ENCODE measurements around the gene PSME3IP1. TPM values are rescaled to one million over a fixed set of nuclear protein-coding genes. Genes with fewer than 3 reads are reported as not detected.

PSME3IP1 gene
- total and polyA plus RNA-seq, 7 experiments from 2014 or later, result 76.3 to 159 (median 140) TPM

GRCh38 chr16:57123216-57123973, 62.4 kb downstream of the PSME3IP1 start:
- no peaks in the 10 kb centered on the region for H3K27me3 Mint-ChIP-seq
- no peaks in the 10 kb centered on the region for H3K36me3 ChIP-seq (ENCODE audit: control insufficient read depth in 2 of 3, insufficient read depth in 3 of 3, low read length in 3 of 3)
- peak overlapping the region; percentile 77 to 97 (median 94) for H3K27ac Mint-ChIP-seq
- ChIA-PET POLR2A (interaction anchor here (0.6 to 1.2 kb wide), 3 partner anchors 13 to 63 kb away, joined by 3 read pairs; partner anchors contain the start of genes PSME3IP1 and RSPRY1), CTCF (interaction anchor here (0.8 kb wide), 1 partner anchor 158 kb away, joined by 3 read pairs; no protein-coding TSS in a partner anchor)
- no peak for DNase-seq
- H3K4me1 Mint-ChIP-seq, result peaks cover 36 to 56% (median 52%) of the 10 kb centered on the region in 7 donors
- no peaks in the 10 kb centered on the region for H3K9me3 ChIP-seq (ENCODE audit: control insufficient read depth in 2 of 3, low read length in 3 of 3)
- ATAC-seq, result no peak
- no peak overlapping the region for H3K4me3 ChIP-seq (ENCODE audit: low read length)
- H3K36me3 Mint-ChIP-seq, result peaks cover 0 to 3% (median 0%) of the 10 kb centered on the region in 5 donors
- peaks cover 33 to 43% of the 10 kb centered on the region in 2 donors for H3K4me1 ChIP-seq (ENCODE audit: control insufficient read depth in 2 of 2, insufficient read depth in 2 of 2, low read length in 2 of 2)
- peak overlapping the region; percentile 48 for H3K27ac ChIP-seq (ENCODE audit: low read depth, low read length)
- H3K27me3 ChIP-seq (ENCODE audit: control insufficient read depth in 2 of 2, insufficient read depth in 2 of 2, low read length in 2 of 2), result no peaks in the 10 kb centered on the region
- intact Hi-C loops (cut with micrococcal nuclease), result no loop called here
- no peaks in the 10 kb centered on the region for H3K9me3 Mint-ChIP-seq
- H3K4me3 Mint-ChIP-seq, result peak overlapping the region in 9 of 10 donors; percentile 43 to 93 (median 64)

GRCh38 chr16:57118461-57119084, 67.3 kb downstream of the PSME3IP1 start:
- Mint-ChIP-seq H3K27ac (no peak overlapping the region), H3K9me3 (no peaks in the 10 kb centered on the region), H3K4me3 (no peak overlapping the region), H3K4me1 (peaks cover 3 to 10% (median 8%) of the 10 kb centered on the region in 7 donors), H3K27me3 (no peaks in the 10 kb centered on the region), H3K36me3 (peaks cover 0 to 5% (median 3%) of the 10 kb centered on the region in 5 donors)
- Histone ChIP-seq H3K27ac (ENCODE audit: low read depth, low read length) (no peak overlapping the region), H3K4me3 (ENCODE audit: low read length) (no peak overlapping the region), H3K36me3 (ENCODE audit: control insufficient read depth in 2 of 3, insufficient read depth in 3 of 3, low read length in 3 of 3) (no peaks in the 10 kb centered on the region), H3K27me3 (ENCODE audit: control insufficient read depth in 2 of 2, insufficient read depth in 2 of 2, low read length in 2 of 2) (no peaks in the 10 kb centered on the region), H3K4me1 (ENCODE audit: control insufficient read depth in 2 of 2, insufficient read depth in 2 of 2, low read length in 2 of 2) (peaks cover 3 to 7% of the 10 kb centered on the region in 2 donors), H3K9me3 (ENCODE audit: control insufficient read depth in 2 of 3, low read length in 3 of 3) (no peaks in the 10 kb centered on the region)
- intact Hi-C loops (cut with micrococcal nuclease), result no loop called here
- no peak for DNase-seq
- no peak for ATAC-seq
- CTCF ChIA-PET, result no interaction called here
- POLR2A ChIA-PET, result no interaction called here

GRCh38 chr16:57115514-57116182, 70.2 kb downstream of the PSME3IP1 start:
- Histone ChIP-seq H3K4me1 (ENCODE audit: control insufficient read depth in 2 of 2, insufficient read depth in 2 of 2, low read length in 2 of 2) (no peaks in the 10 kb centered on the region), H3K27ac (ENCODE audit: low read depth, low read length) (no peak overlapping the region), H3K9me3 (ENCODE audit: control insufficient read depth in 2 of 3, low read length in 3 of 3) (no peaks in the 10 kb centered on the region), H3K4me3 (ENCODE audit: low read length) (no peak overlapping the region), H3K27me3 (ENCODE audit: control insufficient read depth in 2 of 2, insufficient read depth in 2 of 2, low read length in 2 of 2) (no peaks in the 10 kb centered on the region), H3K36me3 (ENCODE audit: control insufficient read depth in 2 of 3, insufficient read depth in 3 of 3, low read length in 3 of 3) (no peaks in the 10 kb centered on the region)
- Mint-ChIP-seq H3K9me3 (no peaks in the 10 kb centered on the region), H3K27ac (no peak overlapping the region), H3K27me3 (no peaks in the 10 kb centered on the region), H3K4me3 (no peak overlapping the region), H3K4me1 (peaks cover 0 to 3% (median 0%) of the 10 kb centered on the region in 7 donors), H3K36me3 (peaks cover 0 to 9% (median 3%) of the 10 kb centered on the region in 5 donors)
- ChIA-PET POLR2A (no interaction called here), CTCF (no interaction called here)
- DNase-seq, result no peak
- intact Hi-C loops (cut with micrococcal nuclease), result no loop called here
- ATAC-seq, result no peak

DNA sequence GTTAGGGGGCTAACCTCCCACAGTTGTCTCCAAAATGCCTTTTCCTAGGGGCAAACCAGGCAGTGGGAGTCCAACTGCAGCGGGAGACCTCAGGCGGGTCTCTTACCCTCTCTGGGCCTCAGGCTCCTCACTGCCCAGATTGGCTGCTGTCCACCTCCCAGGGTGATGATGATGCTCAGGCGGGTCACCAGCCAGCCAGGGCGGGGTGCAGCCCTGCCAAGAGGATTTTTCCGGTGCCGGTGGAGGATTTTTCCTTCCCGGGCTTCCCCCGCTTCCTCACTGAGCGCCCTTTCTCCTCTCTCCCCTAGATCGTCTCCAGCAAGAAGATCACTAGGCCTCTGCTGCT, 70.7 kb downstream of the PSME3IP1 start:
- intact Hi-C loops (cut with micrococcal nuclease), result no loop called here
- no peaks in the 10 kb centered on the region for H3K9me3 ChIP-seq (ENCODE audit: control insufficient read depth in 2 of 3, low read length in 3 of 3)
- no peak overlapping the region for H3K4me3 ChIP-seq (ENCODE audit: low read length)
- Mint-ChIP-seq H3K4me3 (no peak overlapping the region), H3K9me3 (no peaks in the 10 kb centered on the region), H3K27me3 (no peaks in the 10 kb centered on the region), H3K27ac (no peak overlapping the region), H3K36me3 (peaks cover 0 to 9% (median 3%) of the 10 kb centered on the region in 5 donors), H3K4me1 (peaks cover 0 to 3% (median 0%) of the 10 kb centered on the region in 7 donors)
- POLR2A ChIA-PET, result no interaction called here
- ATAC-seq (no peak), DNase-seq (no peak)
- H3K27ac ChIP-seq (ENCODE audit: low read depth, low read length), result no peak overlapping the region
- CTCF ChIA-PET, result no interaction called here
- no peaks in the 10 kb centered on the region for H3K4me1 ChIP-seq (ENCODE audit: control insufficient read depth in 2 of 2, insufficient read depth in 2 of 2, low read length in 2 of 2)
- H3K27me3 ChIP-seq (ENCODE audit: control insufficient read depth in 2 of 2, insufficient read depth in 2 of 2, low read length in 2 of 2), result no peaks in the 10 kb centered on the region
- H3K36me3 ChIP-seq (ENCODE audit: control insufficient read depth in 2 of 3, insufficient read depth in 3 of 3, low read length in 3 of 3), result no peaks in the 10 kb centered on the region

- ATAC-seq, result no peak
- Histone ChIP-seq H3K4me1 (ENCODE audit: control insufficient read depth in 2 of 2, insufficient read depth in 2 of 2, low read length in 2 of 2) (no peaks in the 10 kb centered on the region), H3K27me3 (ENCODE audit: control insufficient read depth in 2 of 2, insufficient read depth in 2 of 2, low read length in 2 of 2) (no peaks in the 10 kb centered on the region), H3K36me3 (ENCODE audit: control insufficient read depth in 2 of 3, insufficient read depth in 3 of 3, low read length in 3 of 3) (no peaks in the 10 kb centered on the region), H3K4me3 (ENCODE audit: low read length) (no peak overlapping the region), H3K9me3 (ENCODE audit: control insufficient read depth in 2 of 3, low read length in 3 of 3) (no peaks in the 10 kb centered on the region), H3K27ac (ENCODE audit: low read depth, low read length) (no peak overlapping the region)
- DNase-seq, result no peak
- ChIA-PET POLR2A (interaction anchor here (0.8 kb wide), 1 partner anchor 53 kb away, joined by 3 read pairs; no protein-coding TSS in a partner anchor), CTCF (interaction anchor here (1.0 kb wide), 1 partner anchor 30 kb away, joined by 3 read pairs; no protein-coding TSS in a partner anchor)
- intact Hi-C loops (cut with micrococcal nuclease), result no loop called here
- no peak overlapping the region for H3K4me3 Mint-ChIP-seq
- no peaks in the 10 kb centered on the region for H3K9me3 Mint-ChIP-seq
- no peaks in the 10 kb centered on the region for H3K27me3 Mint-ChIP-seq
- H3K27ac Mint-ChIP-seq, result no peak overlapping the region
- H3K4me1 Mint-ChIP-seq, result peaks cover 0 to 3% (median 0%) of the 10 kb centered on the region in 7 donors
- peaks cover 0 to 9% (median 3%) of the 10 kb centered on the region in 5 donors for H3K36me3 Mint-ChIP-seq
These were observed 72.2 kb downstream of the PSME3IP1 start for GRCh38 chr16:57113664-57114063.

DNA sequence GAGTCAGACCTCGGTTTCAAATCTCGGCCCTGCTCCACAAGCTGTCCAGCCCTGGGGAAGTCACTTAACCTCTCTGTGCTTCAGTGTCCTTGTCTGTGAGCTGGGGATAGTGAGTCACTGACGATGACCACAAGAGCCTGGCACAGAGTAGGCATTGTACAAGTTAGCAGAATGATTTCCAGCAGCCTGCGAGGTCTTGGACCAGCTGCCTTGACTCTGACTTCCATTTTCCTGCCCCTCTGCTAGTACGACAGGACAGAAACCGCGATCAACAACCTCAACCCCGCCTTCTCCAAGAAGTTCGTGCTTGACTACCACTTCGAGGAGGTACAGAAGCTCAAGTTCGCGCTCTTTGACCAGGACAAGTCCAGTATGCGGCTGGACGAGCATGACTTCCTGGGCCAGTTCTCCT, 72.8 kb downstream of the PSME3IP1 start:
- H3K36me3 Mint-ChIP-seq, result peaks cover 0 to 8% (median 3%) of the 10 kb centered on the region in 5 donors
- Histone ChIP-seq H3K4me1 (ENCODE audit: control insufficient read depth in 2 of 2, insufficient read depth in 2 of 2, low read length in 2 of 2) (no peaks in the 10 kb centered on the region), H3K27me3 (ENCODE audit: control insufficient read depth in 2 of 2, insufficient read depth in 2 of 2, low read length in 2 of 2) (no peaks in the 10 kb centered on the region), H3K27ac (ENCODE audit: low read depth, low read length) (no peak overlapping the region), H3K36me3 (ENCODE audit: control insufficient read depth in 2 of 3, insufficient read depth in 3 of 3, low read length in 3 of 3) (no peaks in the 10 kb centered on the region), H3K9me3 (ENCODE audit: control insufficient read depth in 2 of 3, low read length in 3 of 3) (no peaks in the 10 kb centered on the region), H3K4me3 (ENCODE audit: low read length) (no peak overlapping the region)
- ATAC-seq (no peak), DNase-seq (no peak)
- CTCF ChIA-PET, result interaction anchor here (1.0 kb wide), 1 partner anchor 29 kb away, joined by 3 read pairs; no protein-coding TSS in a partner anchor
- POLR2A ChIA-PET, result interaction anchor here (0.8 kb wide), 1 partner anchor 53 kb away, joined by 3 read pairs; no protein-coding TSS in a partner anchor
- intact Hi-C loops (cut with micrococcal nuclease), result no loop called here
- peaks cover 0 to 3% (median 0%) of the 10 kb centered on the region in 7 donors for H3K4me1 Mint-ChIP-seq
- no peaks in the 10 kb centered on the region for H3K9me3 Mint-ChIP-seq
- H3K27ac Mint-ChIP-seq, result no peak overlapping the region
- H3K27me3 Mint-ChIP-seq, result no peaks in the 10 kb centered on the region
- no peak overlapping the region for H3K4me3 Mint-ChIP-seq

All from naive thymus-derived CD4-positive, alpha-beta T cell (primary cell).